HG02981 (cell line): ENCODE measurements around the gene NCK2.
"Not testable (repeated sequence)": the region's sequence is repeated elsewhere in the genome, so short reads cannot be mapped to it uniquely, and the experiment has no call there.

Experiments
- ATAC-seq: cut with Tn5 transposase; IDR thresholded peaks from one replicate; pipeline ENCODE4 v1.9.1; 2021; ENCODE audit warnings: mild to moderate bottlenecking, moderate library complexity; ENCODE audit not compliant: unreplicated experiment

The NCK2 gene

GRCh38 chr2:105883911-105884694 lies 139.4 kb downstream of the NCK2 start:
- no peak for ATAC-seq

GRCh38 chr2:105885456-105885855 lies 140.7 kb downstream of the NCK2 start:
- peak; percentile 46 for ATAC-seq

- no peak for ATAC-seq
These were observed 141.3 kb downstream of the NCK2 start for GRCh38 chr2:105886029-105886454.

- no peak for ATAC-seq
These were observed 142.0 kb downstream of the NCK2 start for GRCh38 chr2:105886687-105887086.

- no peak for ATAC-seq
These were observed 142.5 kb downstream of the NCK2 start for GRCh38 chr2:105887256-105887655.

- ATAC-seq = no peak
These were observed 143.9 kb downstream of the NCK2 start for GRCh38 chr2:105888625-105889024.

GRCh38 chr2:105889046-105889445 lies 144.3 kb downstream of the NCK2 start:
- ATAC-seq = no peak

GRCh38 chr2:105890111-105890510 lies 145.4 kb downstream of the NCK2 start:
- no peak for ATAC-seq

- ATAC-seq = no peak
These were observed 146.1 kb downstream of the NCK2 start for GRCh38 chr2:105890856-105891255.

- ATAC-seq = no peak
These were observed 148.6 kb downstream of the NCK2 start for GRCh38 chr2:105893011-105893995.

- ATAC-seq = no peak
These were observed 149.7 kb downstream of the NCK2 start for GRCh38 chr2:105894327-105894944.

GRCh38 chr2:105895990-105896764 lies 151.5 kb downstream of the NCK2 start:
- ATAC-seq = no peak

- no peak for ATAC-seq
These were observed 152.1 kb downstream of the NCK2 start for GRCh38 chr2:105896765-105897163.

- ATAC-seq = not testable (repeated sequence)
These were observed 153.0 kb downstream of the NCK2 start for GRCh38 chr2:105897694-105898093.

- ATAC-seq = no peak
These were observed 158.5 kb downstream of the NCK2 start for GRCh38 chr2:105903051-105903674.

- peak; percentile 92 for ATAC-seq
These were observed 160.2 kb downstream of the NCK2 start for GRCh38 chr2:105904938-105905337.

GRCh38 chr2:105906481-105906880 lies 161.8 kb downstream of the NCK2 start:
- no peak for ATAC-seq

- no peak for ATAC-seq
These were observed 162.5 kb downstream of the NCK2 start for GRCh38 chr2:105907184-105907583.

- ATAC-seq = no peak
These were observed 164.5 kb downstream of the NCK2 start for GRCh38 chr2:105909215-105909614.
